Keratinocyte (primary cell): ENCODE data around the gene CLDND1. TPM values are rescaled to one million over a fixed set of nuclear protein-coding genes. Genes with fewer than 3 reads are reported as not detected.

Experiments used
- DNase-seq: peaks from one replicate; pipeline ENCODE4 v3.0.0-alpha.2; 2011; ENCODE audit warnings: low read depth, missing footprints, low spot score
- FAIRE-seq: peaks from 2 replicates; lab custom pipeline; 2011; peaks lifted over from hg19 to GRCh38; lab: Jason Lieb, UNC
- H2AFZ ChIP-seq: 2 replicates; pipeline ENCODE4 v1.6.0; 2012; ENCODE audit warnings: low read length, control low read depth, inconsistent platforms; ENCODE audit not compliant: control insufficient read depth
- H3K27ac ChIP-seq: 2 replicates; pipeline ENCODE4 v1.5.1; 2011; ENCODE audit warnings: low read length; ENCODE audit not compliant: control insufficient read depth, insufficient read depth
- H3K27me3 ChIP-seq: 3 replicates; pipeline ENCODE4 v1.6.0; 2011; ENCODE audit warnings: low read length; ENCODE audit not compliant: control insufficient read depth, insufficient read depth; ENCODE audit errors: extremely low read depth
- H3K36me3 ChIP-seq, 2 experiments: 2 replicates in 1 of 2; 3 replicates in 1 of 2; pipeline ENCODE4 v1.5.1; 2011; ENCODE audit warnings: low read length in 2 of 2, mild to moderate bottlenecking in 1 of 2; ENCODE audit not compliant: control insufficient read depth in 2 of 2, insufficient read depth in 2 of 2; ENCODE audit errors: extremely low read depth in 1 of 2
- H3K4me1 ChIP-seq: 3 replicates; pipeline ENCODE4 v1.5.1; 2011; ENCODE audit warnings: low read length; ENCODE audit not compliant: control insufficient read depth, insufficient read depth; ENCODE audit errors: extremely low read depth
- H3K4me2 ChIP-seq: 3 replicates; pipeline ENCODE4 v1.6.0; 2011; ENCODE audit warnings: low read depth, low read length; ENCODE audit not compliant: control insufficient read depth, insufficient read depth; ENCODE audit errors: extremely low read depth
- H3K4me3 ChIP-seq, 3 experiments: fragments of 200-600 bp in 1 of 3; sonication (generic) in 1 of 3; 2 replicates in 2 of 3; 3 replicates in 1 of 3; pipeline ENCODE4 v1.5.1; 2011 to 2016; ENCODE audit warnings: low read length in 3 of 3, mild to moderate bottlenecking in 3 of 3, control low read depth in 2 of 3, inconsistent platforms in 1 of 3, low read depth in 1 of 3, mixed read lengths in 1 of 3, mixed run types in 1 of 3, moderate library complexity in 1 of 3; ENCODE audit not compliant: control insufficient read depth in 2 of 3, insufficient read depth in 2 of 3; ENCODE audit errors: extremely low read depth in 1 of 3
- H3K79me2 ChIP-seq: 2 replicates; pipeline ENCODE4 v1.6.0; 2012; ENCODE audit warnings: low read length; ENCODE audit not compliant: control insufficient read depth, insufficient read depth
- H3K9ac ChIP-seq: 3 replicates; pipeline ENCODE4 v1.6.0; 2011; ENCODE audit warnings: low read length; ENCODE audit not compliant: control insufficient read depth, insufficient read depth; ENCODE audit errors: extremely low read depth
- H3K9me1 ChIP-seq: 3 replicates; pipeline ENCODE4 v1.6.0; 2011; ENCODE audit warnings: low read length; ENCODE audit not compliant: control insufficient read depth, insufficient read depth; ENCODE audit errors: extremely low read depth
- H3K9me3 ChIP-seq: 2 replicates; pipeline ENCODE4 v1.5.1; 2012; ENCODE audit warnings: low read depth, low read length; ENCODE audit not compliant: control insufficient read depth
- H4K20me1 ChIP-seq: 3 replicates; pipeline ENCODE4 v1.6.0; 2011; ENCODE audit warnings: low read length; ENCODE audit not compliant: control insufficient read depth, insufficient read depth; ENCODE audit errors: extremely low read depth
- EZH2 ChIP-seq: IDR thresholded peaks from one replicate; pipeline ENCODE4 v1.6.1; 2012; ENCODE audit warnings: inconsistent platforms, mild to moderate bottlenecking, low read length, moderate library complexity
- dilution Hi-C: fragments of 300-500 bp; cut with MboI; formaldehyde crosslinking; loops from one replicate; pipeline ENCODE4 v1.7.0; 2020; ENCODE audit warnings: low sequenced_read_pairs; ENCODE audit not compliant: extremely low pct_ligation_motif_present
- polyA plus RNA-seq, 5 experiments: library from polyadenylated mRNA; depleted of rRNA in 3 of 5; stranded (reverse) in 3 of 5; stranded (forward) in 1 of 5; unstranded in 1 of 5; fragments of >200 nt; gene quantifications; 1 replicate in 1 of 5; 2 replicates in 3 of 5; 3 replicates in 1 of 5; pipeline versions ENCODE4 v1.2.1 to v1.2.3, GENCODE V29; 2011 to 2012; ENCODE audit warnings: missing spikeins in 2 of 5, low read depth in 1 of 5, low replicate concordance in 1 of 5
- TF ChIP-seq, protein P1 (sequence below), 3 experiments: IDR thresholded peaks in 1 of 3; conservative IDR thresholded peaks in 1 of 3; optimal IDR thresholded peaks in 1 of 3; 2 replicates in 2 of 3; 3 replicates in 1 of 3; pipeline versions ENCODE3 to v1.5.1; 2011; ENCODE audit warnings: low read length in 3 of 3, mild to moderate bottlenecking in 3 of 3, moderate library complexity in 2 of 3, control low read depth in 1 of 3, inconsistent platforms in 1 of 3; ENCODE audit not compliant: insufficient read depth in 2 of 3; ENCODE audit errors: extremely low read depth in 1 of 3

The CLDND1 gene
- polyA plus RNA-seq, 1 donor (not counting 4 experiments of a cell fraction or from before 2014, with no cell fraction given) = 137 TPM

DNA sequence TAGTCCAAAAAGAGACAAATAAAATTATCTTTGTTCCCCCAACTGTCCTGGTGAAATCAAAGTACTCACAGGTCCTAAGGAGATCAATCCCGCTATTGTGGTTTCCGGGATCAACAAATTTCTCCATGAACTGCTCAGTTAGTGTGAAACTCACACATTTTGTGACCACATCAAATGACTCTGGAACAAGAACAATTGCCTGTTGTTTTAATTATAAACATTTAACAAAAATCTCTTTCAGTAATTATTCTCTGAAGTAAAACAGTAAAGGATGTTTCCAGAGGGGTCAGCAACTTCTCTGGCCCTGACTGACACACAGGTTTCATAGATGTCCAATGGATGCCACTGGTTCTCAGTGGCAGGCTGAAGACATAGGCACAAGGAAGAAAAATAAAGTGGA, 3.9 kb downstream of the CLDND1 start:
- no peak for FAIRE-seq
- no peak overlapping the region for H3K27ac ChIP-seq
- no peak for DNase-seq
- dilution Hi-C loops = no loop called here
- no peak overlapping the region for H3K9ac ChIP-seq
- peaks cover 12% of the 10 kb centered on the region for H3K4me1 ChIP-seq
- H3K9me1 ChIP-seq = no peaks in the 10 kb centered on the region
- H3K4me3 ChIP-seq = no peak overlapping the region
- H2AFZ ChIP-seq = no peak overlapping the region
- H3K27me3 ChIP-seq = no peaks in the 10 kb centered on the region
- H4K20me1 ChIP-seq = no peaks in the 10 kb centered on the region
- H3K36me3 ChIP-seq = peaks cover 9 to 21% of the 10 kb centered on the region in 2 experiments
- peaks cover 38% of the 10 kb centered on the region for H3K79me2 ChIP-seq
- no peak overlapping the region for H3K4me2 ChIP-seq
- TF ChIP-seq, protein P1, sequence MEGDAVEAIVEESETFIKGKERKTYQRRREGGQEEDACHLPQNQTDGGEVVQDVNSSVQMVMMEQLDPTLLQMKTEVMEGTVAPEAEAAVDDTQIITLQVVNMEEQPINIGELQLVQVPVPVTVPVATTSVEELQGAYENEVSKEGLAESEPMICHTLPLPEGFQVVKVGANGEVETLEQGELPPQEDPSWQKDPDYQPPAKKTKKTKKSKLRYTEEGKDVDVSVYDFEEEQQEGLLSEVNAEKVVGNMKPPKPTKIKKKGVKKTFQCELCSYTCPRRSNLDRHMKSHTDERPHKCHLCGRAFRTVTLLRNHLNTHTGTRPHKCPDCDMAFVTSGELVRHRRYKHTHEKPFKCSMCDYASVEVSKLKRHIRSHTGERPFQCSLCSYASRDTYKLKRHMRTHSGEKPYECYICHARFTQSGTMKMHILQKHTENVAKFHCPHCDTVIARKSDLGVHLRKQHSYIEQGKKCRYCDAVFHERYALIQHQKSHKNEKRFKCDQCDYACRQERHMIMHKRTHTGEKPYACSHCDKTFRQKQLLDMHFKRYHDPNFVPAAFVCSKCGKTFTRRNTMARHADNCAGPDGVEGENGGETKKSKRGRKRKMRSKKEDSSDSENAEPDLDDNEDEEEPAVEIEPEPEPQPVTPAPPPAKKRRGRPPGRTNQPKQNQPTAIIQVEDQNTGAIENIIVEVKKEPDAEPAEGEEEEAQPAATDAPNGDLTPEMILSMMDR (optimal IDR thresholded peaks at IDR 0.05 in 1 of 3, IDR thresholded peaks at IDR 0.05 in 1 of 3, conservative IDR thresholded peaks at IDR 0.05 in 1 of 3; ENCODE audit: extremely low read depth in 1 of 3, insufficient read depth in 2 of 3, low read length in 3 of 3) = no peak
- TF ChIP-seq EZH2 = no peak
- no peaks in the 10 kb centered on the region for H3K9me3 ChIP-seq

DNA sequence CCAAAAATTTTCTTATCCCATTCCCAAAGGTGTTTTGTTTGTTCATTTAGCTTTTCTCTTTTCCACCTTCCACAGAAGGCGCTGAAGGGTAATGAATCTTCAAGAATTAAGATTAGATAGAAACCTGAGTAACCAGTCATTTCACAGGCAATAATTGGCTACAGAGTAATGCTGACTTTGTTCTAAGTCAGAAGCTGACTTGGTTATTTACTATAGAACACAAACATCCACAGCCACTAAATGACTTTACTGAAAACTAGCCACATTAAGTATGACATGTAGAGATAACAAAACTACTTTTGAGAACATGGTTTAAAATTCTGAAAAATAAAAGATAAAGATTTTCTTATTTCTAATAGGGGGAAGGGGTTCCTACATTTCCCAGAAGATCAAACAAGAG, 7.8 kb downstream of the CLDND1 start:
- DNase-seq (no peak), FAIRE-seq (no peak)
- Histone ChIP-seq H3K4me1 (peaks cover 20% of the 10 kb centered on the region), H4K20me1 (no peaks in the 10 kb centered on the region), H3K27me3 (no peaks in the 10 kb centered on the region), H3K36me3 (peaks cover 7 to 13% of the 10 kb centered on the region in 2 experiments), H3K9me3 (no peaks in the 10 kb centered on the region), H3K9ac (no peak overlapping the region), H3K79me2 (peaks cover 19% of the 10 kb centered on the region), H3K4me2 (no peak overlapping the region), H3K27ac (no peak overlapping the region), H3K4me3 (no peak overlapping the region), H3K9me1 (no peaks in the 10 kb centered on the region), H2AFZ (no peak overlapping the region)
- TF ChIP-seq, protein P1 (optimal IDR thresholded peaks at IDR 0.05 in 1 of 3, IDR thresholded peaks at IDR 0.05 in 1 of 3, conservative IDR thresholded peaks at IDR 0.05 in 1 of 3; ENCODE audit: extremely low read depth in 1 of 3, insufficient read depth in 2 of 3, low read length in 3 of 3) = no peak
- no peak for TF ChIP-seq EZH2
- dilution Hi-C loops = no loop called here
